Adipose tissue (tissue), 3 donors: ENCODE data around the gene SPSB2. TPM values are rescaled to one million over a fixed set of nuclear protein-coding genes. Genes with fewer than 3 reads are reported as not detected.

Experiments used
- H3K27ac ChIP-seq: one replicate; pipeline ENCODE4 v1.5.1; 2013; ENCODE audit warnings: low read depth, low read length
- WGBS, 3 donors: extraction: QIAGEN DNeasy Blood & Tissue Kit; methylation state at CpG; one replicate each; pipeline ENCODE4 v1.1.7; 2013; 5-methylcytosine and 5-hydroxymethylcytosine counted together
- polyA plus RNA-seq, 3 donors: library from polyadenylated mRNA; stranded (reverse); fragments of 200-250 nt; gene quantifications; one replicate each; pipeline ENCODE4 v1.2.3, GENCODE V29; 2013
- donor health status: healthy with polysubstance abuse.
- donor health status: Bipolar disorder and iron deficiency.
- donor health status: healthy.

The SPSB2 gene
- polyA plus RNA-seq, 3 donors = 5.4 to 6.2 (median 5.6) TPM

GRCh38 chr12:6840761-6841515 lies 32.2 kb downstream of the SPSB2 start, which contains the start of gene GNB3:
TSS of gene GNB3 (plus strand) at chr12:6840925. CDS start at chr12:6841288, 363 bp downstream.
- WGBS, 3 donors = 67 to 71% (median 70%) methylated on average over 23 to 24 of the region's 24 CpGs
- no peak within 1 kb of the TSS for H3K27ac ChIP-seq

GRCh38 chr12:6840330-6840729 lies 32.8 kb downstream of the SPSB2 start:
- 67 to 79% (median 68%) methylated on average over 1 of the region's 1 CpG for WGBS, 3 donors
- H3K27ac ChIP-seq = no peak overlapping the region

- 72 to 84% (median 80%) methylated on average over 8 to 10 of the region's 10 CpGs for WGBS, 3 donors
- H3K27ac ChIP-seq = no peak overlapping the region
These were observed 33.5 kb downstream of the SPSB2 start for GRCh38 chr12:6839482-6840201.

- WGBS, 3 donors = 91 to 92% (median 92%) methylated on average over 16 of the region's 16 CpGs
- H3K27ac ChIP-seq = no peak overlapping the region
These were observed 34.2 kb downstream of the SPSB2 start for GRCh38 chr12:6838854-6839253.

GRCh38 chr12:6837370-6838060 lies 35.6 kb downstream of the SPSB2 start:
- WGBS, 3 donors = 91 to 96% (median 92%) methylated on average over 26 of the region's 26 CpGs

GRCh38 chr12:6836851-6837250 lies 36.3 kb downstream of the SPSB2 start:
- no peak overlapping the region for H3K27ac ChIP-seq
- 85 to 95% (median 92%) methylated on average over 16 of the region's 16 CpGs for WGBS, 3 donors

More at GRCh38 chr12:6837370-6838060, 35.6 kb downstream of the SPSB2 start:
- H3K27ac ChIP-seq = no peak overlapping the region

GRCh38 chr12:6834873-6835272 lies 38.2 kb downstream of the SPSB2 start:
- no peak overlapping the region for H3K27ac ChIP-seq
- WGBS, 3 donors = 77 to 82% (median 77%) methylated on average over 5 of the region's 5 CpGs

- WGBS, 3 donors = 77 to 100% (median 77%) methylated on average over 1 of the region's 1 CpG
- H3K27ac ChIP-seq = no peak overlapping the region
These were observed 38.8 kb downstream of the SPSB2 start for GRCh38 chr12:6834254-6834653.

- H3K27ac ChIP-seq = no peak overlapping the region
- WGBS, 3 donors = 86 to 89% (median 88%) methylated on average over 6 of the region's 6 CpGs
These were observed 39.8 kb downstream of the SPSB2 start for GRCh38 chr12:6833189-6833890.

GRCh38 chr12:6832125-6832524 lies 41.0 kb downstream of the SPSB2 start:
- WGBS, 3 donors = 92 to 96% (median 92%) methylated on average over 4 of the region's 4 CpGs

GRCh38 chr12:6831450-6831995 lies 41.6 kb downstream of the SPSB2 start:
- 86 to 92% (median 88%) methylated on average over 12 of the region's 12 CpGs for WGBS, 3 donors
- H3K27ac ChIP-seq = no peak overlapping the region

More at GRCh38 chr12:6832125-6832524, 41.0 kb downstream of the SPSB2 start:
- no peak overlapping the region for H3K27ac ChIP-seq

GRCh38 chr12:6830999-6831398 lies 42.1 kb downstream of the SPSB2 start:
- WGBS, 3 donors = 91 to 94% (median 93%) methylated on average over 6 of the region's 6 CpGs
- no peak overlapping the region for H3K27ac ChIP-seq

GRCh38 chr12:6830286-6830890 lies 42.7 kb downstream of the SPSB2 start:
- H3K27ac ChIP-seq = no peak overlapping the region
- 67 to 91% (median 73%) methylated on average over 11 of the region's 11 CpGs for WGBS, 3 donors

- no peak overlapping the region for H3K27ac ChIP-seq
- 38 to 51% (median 47%) methylated on average over 19 of the region's 19 CpGs for WGBS, 3 donors
These were observed 43.4 kb downstream of the SPSB2 start for GRCh38 chr12:6829536-6830220.

GRCh38 chr12:6828781-6829535 lies 44.1 kb downstream of the SPSB2 start:
- 0 to 1% (median 0%) methylated on average over 66 to 71 of the region's 71 CpGs for WGBS, 3 donors
- H3K27ac ChIP-seq = no peak overlapping the region

- 1% methylated on average over 55 to 60 of the region's 60 CpGs for WGBS, 3 donors
- H3K27ac ChIP-seq = no peak within 1 kb of the TSS
These were observed 44.9 kb downstream of the SPSB2 start, which contains the start of gene P3H3 for GRCh38 chr12:6827982-6828780. TSS of gene P3H3 (plus strand) at chr12:6828407. CDS start at chr12:6828441, 34 bp downstream.
